SK-N-MC (cell line): ENCODE measurements around the gene NELFB.

Experiments used
- EZH2 ChIP-seq: fragments of 200-600 bp; sonication (generic); IDR thresholded peaks from one replicate; pipeline ENCODE4 v1.6.1; 2017; ENCODE audit warnings: antibody characterized with exemption
- FOXP2 ChIP-seq: optimal IDR thresholded peaks from 2 replicates; pipeline ENCODE3; 2011; ENCODE audit warnings: mild to moderate bottlenecking, moderate library complexity; ENCODE audit not compliant: insufficient read depth; ENCODE audit errors: extremely low read length, control extremely low read depth
- POLR2AphosphoS5 ChIP-seq: IDR thresholded peaks from 2 replicates; pipeline ENCODE4 v1.6.1; 2012; ENCODE audit warnings: mild to moderate bottlenecking, low read depth, low read length, borderline replicate concordance

DNA sequence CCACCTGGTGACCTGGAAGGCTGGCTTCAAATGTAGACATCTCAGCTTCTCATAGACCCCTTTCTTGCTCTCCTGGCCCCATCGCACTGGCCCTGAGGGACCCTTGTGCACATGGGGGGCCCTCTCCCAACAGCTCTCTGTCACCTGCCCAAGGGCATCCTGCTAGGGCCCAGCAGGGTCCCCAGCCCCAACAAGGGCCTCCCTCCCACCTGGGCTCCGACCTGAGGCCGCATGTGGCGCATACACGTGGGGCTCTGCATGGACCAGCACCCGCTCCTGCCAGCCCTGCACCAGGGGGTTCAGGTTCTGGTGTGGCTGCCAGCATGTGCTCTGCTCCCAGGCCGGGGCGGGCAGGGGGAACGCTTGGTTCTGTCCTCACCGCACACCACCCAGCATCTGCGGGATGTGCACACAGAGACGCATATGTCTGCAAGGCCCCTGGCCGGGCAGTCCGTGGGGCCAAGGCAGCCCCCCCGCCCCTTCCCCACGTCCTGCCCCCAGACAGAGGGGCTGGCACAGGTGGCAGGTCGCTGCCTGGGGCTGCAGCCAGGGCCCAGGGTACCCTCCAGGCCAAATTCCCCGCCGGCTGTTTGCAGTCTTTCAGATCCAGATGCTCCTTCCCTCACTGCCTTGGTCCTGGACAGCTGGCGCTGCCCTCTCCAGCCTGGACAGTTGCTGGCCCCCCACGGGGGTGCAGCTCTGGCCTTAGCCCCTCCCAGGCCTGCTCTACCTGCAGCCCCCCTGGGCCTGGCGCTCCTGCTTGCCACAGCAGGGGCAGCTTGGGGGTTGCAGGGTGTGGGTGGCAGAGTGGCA lies 64.8 kb downstream of the NELFB start:
- TF ChIP-seq POLR2AphosphoS5, result no peak
- no peak for TF ChIP-seq EZH2
- no peak for TF ChIP-seq FOXP2
